ENCODE data around the gene STPG4.
"Not testable (repeated sequence)": the region's sequence is repeated elsewhere in the genome, so short reads cannot be mapped to it uniquely, and the experiment has no call there.

The STPG4 gene

DNA sequence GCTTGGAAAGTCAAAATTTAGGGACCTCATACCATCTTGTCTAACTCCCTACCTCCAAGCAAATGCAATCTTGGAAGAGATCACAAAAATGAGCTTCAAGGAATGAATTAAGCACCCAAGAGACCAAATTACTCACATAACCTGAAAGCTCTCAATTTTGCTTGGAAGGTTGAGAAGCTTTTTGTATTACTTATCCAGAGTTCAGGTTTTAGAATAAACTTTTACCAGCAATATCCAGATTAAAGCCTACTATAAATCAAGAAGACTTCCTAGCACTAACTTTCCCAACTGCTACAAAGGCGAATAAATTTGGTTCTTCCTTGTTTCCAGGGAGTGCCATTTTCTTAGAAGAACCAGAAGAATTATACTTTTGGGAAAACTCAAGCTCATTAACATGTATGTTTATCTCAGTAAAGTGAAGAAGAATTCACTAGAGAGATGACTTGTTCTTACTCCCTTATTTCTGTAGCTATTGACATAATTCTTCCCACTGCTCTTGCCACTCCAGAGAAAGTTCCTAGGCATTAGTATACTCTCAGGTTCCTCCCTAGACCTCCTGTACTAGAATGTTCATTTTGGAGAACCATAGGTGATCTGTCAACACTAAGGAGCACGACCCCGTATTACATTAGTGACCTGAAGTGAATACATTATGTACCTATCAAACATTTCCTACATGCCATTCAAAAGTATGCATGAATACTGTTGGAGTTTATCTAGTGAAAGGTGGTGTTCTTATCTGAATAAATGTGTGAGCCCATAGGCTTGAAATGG, 18.0 kb upstream of the STPG4 start:
- no peak for DNase-seq (ENCODE audit: low spot score)

GRCh38 chr2:47172156-47172921, 17.2 kb upstream of the STPG4 start:
- no peak for DNase-seq (ENCODE audit: low spot score)

DNA sequence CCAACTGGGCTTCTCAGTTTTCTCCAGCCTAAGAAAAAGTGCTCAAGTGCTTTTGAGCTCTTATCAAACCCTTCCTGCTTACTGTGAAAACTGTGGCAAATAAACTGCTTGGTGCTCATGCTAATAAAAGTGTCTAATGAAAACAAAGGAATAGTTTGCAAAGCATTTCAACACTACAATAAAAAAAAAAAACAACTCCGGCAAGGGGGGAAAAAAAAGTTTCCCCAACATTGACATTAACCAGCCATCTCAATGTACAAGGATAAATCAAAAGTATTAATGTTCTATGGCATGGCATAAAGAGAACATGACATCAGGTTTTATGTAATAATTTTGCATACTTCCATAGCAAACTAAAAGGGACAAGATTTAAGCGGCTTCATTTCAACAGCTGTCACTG, 14.7 kb upstream of the STPG4 start:
- no peak for DNase-seq (ENCODE audit: low spot score)

- DNase-seq (ENCODE audit: low spot score) = not testable (repeated sequence)
These were observed 13.8 kb upstream of the STPG4 start for GRCh38 chr2:47168895-47169294.

- DNase-seq (ENCODE audit: low spot score) = no peak
These were observed 12.0 kb upstream of the STPG4 start for GRCh38 chr2:47167149-47167548.

- no peak for DNase-seq (ENCODE audit: low spot score)
These were observed 10.0 kb upstream of the STPG4 start for GRCh38 chr2:47165001-47165555.

DNA sequence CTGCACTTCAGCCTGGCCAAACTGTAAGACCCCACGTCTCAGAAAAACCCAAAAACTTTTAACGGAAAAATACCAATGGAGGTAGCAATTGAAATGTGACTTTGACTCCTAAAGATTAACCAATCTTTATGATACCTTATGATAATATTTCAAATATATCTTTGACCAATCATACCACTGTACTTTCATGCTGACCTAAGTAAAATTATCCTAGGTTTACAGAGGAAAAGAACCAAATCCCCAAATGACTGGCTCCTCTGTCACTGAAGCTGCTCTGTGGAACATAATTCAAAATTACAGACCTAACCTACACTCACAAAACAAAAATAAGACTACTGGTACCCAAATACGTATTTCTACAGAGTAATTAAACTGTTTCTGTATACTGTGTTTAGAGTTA, 7.7 kb upstream of the STPG4 start:
- no peak for DNase-seq (ENCODE audit: low spot score)

DNA sequence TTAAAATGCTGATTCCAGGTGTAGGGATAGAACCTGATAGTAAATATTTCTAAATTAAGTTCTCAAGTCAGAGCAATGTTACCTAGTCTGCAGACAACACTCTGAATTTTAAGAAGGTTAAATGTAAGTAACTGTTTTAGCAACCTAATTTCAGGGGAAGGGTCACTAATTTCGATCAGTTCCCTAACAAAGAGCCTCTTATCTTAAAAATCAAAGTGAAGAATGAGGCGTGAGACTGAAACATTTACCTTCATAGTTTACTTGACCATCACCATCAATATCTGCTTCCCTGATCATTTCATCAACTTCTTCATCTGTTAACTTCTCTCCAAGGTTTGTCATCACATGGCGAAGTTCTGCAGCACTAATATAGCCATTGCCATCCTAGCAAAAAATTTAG, 6.4 kb upstream of the STPG4 start:
- no peak for DNase-seq (ENCODE audit: low spot score)

DNA sequence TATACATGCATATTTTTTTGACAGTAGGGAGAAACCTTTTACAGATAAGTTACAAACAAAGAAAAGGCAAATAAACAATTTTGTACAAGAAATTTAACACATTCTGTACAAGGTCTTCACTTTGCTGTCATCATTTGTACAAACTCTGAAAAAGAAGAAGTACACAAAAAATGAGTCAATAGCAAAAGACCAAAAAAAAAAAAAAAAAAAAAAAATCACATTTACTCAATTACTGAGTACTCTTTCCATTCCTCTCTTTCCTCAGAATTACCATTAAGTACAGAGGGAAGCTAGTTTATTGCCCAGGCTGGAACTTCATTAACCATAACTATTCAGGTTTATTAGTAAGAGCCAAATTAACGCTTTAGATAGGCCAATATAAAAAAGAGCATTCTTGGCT, 5.6 kb upstream of the STPG4 start:
- no peak for DNase-seq (ENCODE audit: low spot score)

DNA sequence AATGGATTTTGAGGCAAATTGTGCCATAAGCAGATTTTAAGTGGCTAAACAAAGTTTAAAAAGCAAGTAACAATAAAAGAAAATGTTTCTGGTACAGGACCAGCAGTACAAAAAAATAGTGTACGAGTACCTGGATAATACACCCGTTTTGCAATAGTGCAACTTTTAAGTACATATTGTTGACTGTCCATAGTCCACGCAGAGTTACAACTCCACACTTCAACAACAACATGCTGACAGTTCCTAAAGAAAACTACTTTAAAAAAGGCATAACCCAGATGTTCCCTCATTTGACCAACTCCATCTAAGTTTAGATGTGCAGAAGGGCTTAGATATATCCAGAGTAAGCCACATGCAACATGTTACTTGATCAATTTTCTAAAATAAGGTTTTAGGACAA, 5.1 kb upstream of the STPG4 start:
- DNase-seq (ENCODE audit: low spot score) = no peak

GRCh38 chr2:47159627-47160026, 4.5 kb upstream of the STPG4 start:
- no peak for DNase-seq (ENCODE audit: low spot score)

DNA sequence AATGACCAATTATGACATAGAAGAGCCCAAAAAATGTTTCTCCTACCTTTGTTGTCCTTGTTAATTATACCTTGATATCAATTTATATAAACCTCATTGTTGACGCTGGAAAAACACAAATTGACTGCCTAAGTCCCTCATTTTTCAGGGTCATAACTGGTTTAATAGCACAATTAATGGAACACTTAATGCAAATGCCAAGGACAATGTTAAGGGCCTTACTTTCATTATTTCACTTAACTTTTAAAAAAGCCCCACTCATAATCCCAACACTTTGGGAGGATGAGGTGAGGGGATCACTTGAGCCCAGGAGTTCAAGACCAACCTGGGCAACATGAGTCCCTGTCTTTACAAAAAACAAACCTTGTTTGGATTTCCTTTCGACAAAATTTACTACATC, 3.5 kb upstream of the STPG4 start:
- DNase-seq (ENCODE audit: low spot score) = no peak

DNA sequence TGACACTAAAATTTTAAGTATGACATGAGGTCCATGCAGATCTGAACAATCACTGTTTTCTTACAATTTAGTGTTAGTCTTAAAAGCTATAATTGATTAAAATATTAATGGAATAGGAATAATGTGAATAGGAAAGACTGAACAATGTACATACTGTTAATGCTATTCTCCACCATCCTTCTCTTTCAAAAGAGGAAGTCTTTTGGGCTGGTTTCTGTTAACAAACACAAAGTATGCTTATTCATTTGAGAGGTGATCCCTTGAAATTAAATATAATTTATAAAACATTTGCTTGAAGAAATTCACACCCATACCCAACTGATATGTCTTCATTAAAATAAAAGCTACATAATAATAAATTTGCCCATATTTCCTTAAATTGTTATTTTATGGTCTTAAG, 2.3 kb downstream of the STPG4 start:
- no peak for DNase-seq (ENCODE audit: low spot score)

- DNase-seq (ENCODE audit: low spot score) = no peak
These were observed 4.9 kb downstream of the STPG4 start for GRCh38 chr2:47150175-47150574.

DNA sequence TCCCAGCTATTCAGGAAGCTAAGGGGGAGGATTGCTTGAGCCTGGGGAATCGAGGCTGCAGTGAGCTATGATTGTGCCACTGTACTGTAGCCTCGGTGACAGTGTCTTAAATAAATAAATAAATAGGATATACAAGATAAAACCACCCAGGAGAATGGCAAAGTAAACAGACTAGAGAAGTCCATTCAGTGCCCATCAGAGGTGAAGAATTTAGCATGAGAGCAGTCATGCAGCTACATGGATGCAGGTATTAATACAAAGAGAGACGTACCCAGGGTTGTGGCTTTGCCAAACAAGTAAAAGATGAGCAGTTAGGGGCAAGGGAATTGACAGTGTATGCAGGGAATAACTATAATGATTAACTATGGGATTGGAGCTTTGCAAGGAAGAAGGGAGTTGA, 8.1 kb downstream of the STPG4 start:
- no peak for DNase-seq (ENCODE audit: low spot score)

DNA sequence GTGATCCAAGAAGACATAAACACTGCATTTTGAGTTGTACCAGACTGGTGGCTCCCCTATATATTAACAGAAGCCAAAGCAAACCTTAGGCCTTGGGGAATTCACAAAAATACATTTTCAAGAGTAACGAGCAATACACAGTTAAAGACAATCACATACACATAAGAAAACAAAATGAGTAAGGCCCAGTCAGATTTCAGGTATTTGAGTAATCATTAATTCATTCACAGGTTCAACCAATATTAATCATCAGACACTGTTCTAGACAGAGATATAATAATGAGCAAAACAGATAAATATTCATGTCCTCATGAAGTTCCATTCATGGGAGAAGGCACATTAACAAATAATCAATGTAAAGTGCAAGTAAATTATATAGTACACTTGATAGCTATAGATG, 9.6 kb downstream of the STPG4 start:
- DNase-seq (ENCODE audit: low spot score) = no peak

GRCh38 chr2:47141520-47141919, 13.6 kb downstream of the STPG4 start:
- no peak for DNase-seq (ENCODE audit: low spot score)

GRCh38 chr2:47134386-47135090, 20.6 kb downstream of the STPG4 start:
- no peak for DNase-seq (ENCODE audit: low spot score)

DNA sequence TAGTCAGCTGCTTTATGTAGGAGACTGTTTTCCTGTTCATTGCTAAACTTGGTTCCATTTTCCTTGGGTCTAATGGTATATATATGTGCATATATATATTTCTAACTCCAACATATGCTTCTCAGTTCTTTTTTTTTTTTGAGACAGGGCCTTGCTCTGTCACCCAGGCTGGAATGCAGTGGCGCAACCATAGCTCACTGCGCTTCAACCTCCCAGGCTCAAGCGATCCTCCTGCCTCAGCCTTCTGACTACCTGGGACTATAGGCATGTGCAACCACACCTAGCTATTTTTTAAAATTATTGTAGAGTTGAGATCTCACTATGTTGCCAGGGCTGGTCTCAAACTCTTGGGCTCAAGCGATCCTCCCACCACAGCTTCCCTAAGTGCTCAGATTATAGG, 22.1 kb downstream of the STPG4 start:
- DNase-seq (ENCODE audit: low spot score) = no peak

GRCh38 chr2:47129191-47129706, 25.9 kb downstream of the STPG4 start:
- DNase-seq (ENCODE audit: low spot score) = no peak

GRCh38 chr2:47128705-47129104, 26.4 kb downstream of the STPG4 start:
- no peak for DNase-seq (ENCODE audit: low spot score)

- no peak for DNase-seq (ENCODE audit: low spot score)
These were observed 27.1 kb downstream of the STPG4 start for GRCh38 chr2:47127862-47128543.

Measured in activated CD4-positive, alpha-beta T cell treated with anti-CD3 and anti-CD28 coated beads, Interleukin-2, Interleukin-4, amounts not matched to agents 100 ng/mL and 50 ng/mL, durations not matched to agents 16 hours and 8 hours (primary cell).